Fibroblast of the aortic adventitia (primary cell): ENCODE measurements around the gene FIGNL1. TPM values are rescaled to one million over a fixed set of nuclear protein-coding genes. Genes with fewer than 3 reads are reported as not detected.

Experiments
- DNase-seq: peaks from one replicate; pipeline ENCODE4 v3.0.0-alpha.2; 2010; ENCODE audit warnings: low read depth
- H3K4me3 ChIP-seq: 2 replicates; pipeline ENCODE4 v1.5.1; 2011; ENCODE audit warnings: low read depth, mild to moderate bottlenecking, control low read depth, low read length, moderate library complexity
- total RNA-seq: library from RNA; depleted of rRNA; stranded (reverse); fragments of >200 nt; gene quantifications from 2 replicates; pipeline ENCODE4 v1.2.3, GENCODE V29; 2012; ENCODE audit warnings: low replicate concordance
- TF ChIP-seq, protein P1 (sequence below): IDR thresholded peaks from 2 replicates; pipeline ENCODE4 v1.5.1; 2011; ENCODE audit warnings: mild to moderate bottlenecking, low read length, control low read depth, inconsistent platforms; ENCODE audit not compliant: insufficient read depth

The FIGNL1 gene
- 9.3 and 33.6 TPM in 2 replicates for total RNA-seq

GRCh38 chr7:50449881-50450589, at the start of gene FIGNL1:
TSS of gene FIGNL1 (minus strand) at chr7:50450350. CDS start at chr7:50447287, 3,063 bp downstream.
- H3K4me3 ChIP-seq = peak within 1 kb of the TSS; percentile 90
- DNase-seq = peak; percentile 67
- TF ChIP-seq, protein P1, sequence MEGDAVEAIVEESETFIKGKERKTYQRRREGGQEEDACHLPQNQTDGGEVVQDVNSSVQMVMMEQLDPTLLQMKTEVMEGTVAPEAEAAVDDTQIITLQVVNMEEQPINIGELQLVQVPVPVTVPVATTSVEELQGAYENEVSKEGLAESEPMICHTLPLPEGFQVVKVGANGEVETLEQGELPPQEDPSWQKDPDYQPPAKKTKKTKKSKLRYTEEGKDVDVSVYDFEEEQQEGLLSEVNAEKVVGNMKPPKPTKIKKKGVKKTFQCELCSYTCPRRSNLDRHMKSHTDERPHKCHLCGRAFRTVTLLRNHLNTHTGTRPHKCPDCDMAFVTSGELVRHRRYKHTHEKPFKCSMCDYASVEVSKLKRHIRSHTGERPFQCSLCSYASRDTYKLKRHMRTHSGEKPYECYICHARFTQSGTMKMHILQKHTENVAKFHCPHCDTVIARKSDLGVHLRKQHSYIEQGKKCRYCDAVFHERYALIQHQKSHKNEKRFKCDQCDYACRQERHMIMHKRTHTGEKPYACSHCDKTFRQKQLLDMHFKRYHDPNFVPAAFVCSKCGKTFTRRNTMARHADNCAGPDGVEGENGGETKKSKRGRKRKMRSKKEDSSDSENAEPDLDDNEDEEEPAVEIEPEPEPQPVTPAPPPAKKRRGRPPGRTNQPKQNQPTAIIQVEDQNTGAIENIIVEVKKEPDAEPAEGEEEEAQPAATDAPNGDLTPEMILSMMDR = no peak

DNA sequence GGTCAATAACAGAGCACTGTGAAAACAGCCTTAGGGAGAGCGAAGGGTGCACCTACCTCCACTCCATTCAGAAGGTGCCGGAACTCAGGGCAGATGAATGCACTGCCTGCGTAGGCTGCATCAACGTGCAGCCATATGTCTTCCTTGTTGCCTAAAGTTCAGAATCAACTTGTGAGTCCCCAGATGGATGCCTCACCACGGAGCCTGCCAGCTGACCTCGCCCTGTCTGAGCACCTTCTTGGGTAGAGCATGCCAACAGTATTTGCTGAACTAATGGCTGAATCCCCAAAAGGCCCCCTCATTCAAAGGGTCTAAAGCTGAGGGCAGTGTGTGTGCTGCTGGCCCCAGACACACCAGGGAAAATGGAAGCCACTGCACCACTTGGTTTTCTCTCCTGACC, 48.9 kb upstream of the FIGNL1 start:
- no peak for DNase-seq
- TF ChIP-seq, protein P1 = no peak
- H3K4me3 ChIP-seq = no peak overlapping the region

GRCh38 chr7:50497968-50498367, 47.8 kb upstream of the FIGNL1 start:
- TF ChIP-seq, protein P1 = no peak
- H3K4me3 ChIP-seq = no peak overlapping the region
- peak; percentile 76 for DNase-seq

DNA sequence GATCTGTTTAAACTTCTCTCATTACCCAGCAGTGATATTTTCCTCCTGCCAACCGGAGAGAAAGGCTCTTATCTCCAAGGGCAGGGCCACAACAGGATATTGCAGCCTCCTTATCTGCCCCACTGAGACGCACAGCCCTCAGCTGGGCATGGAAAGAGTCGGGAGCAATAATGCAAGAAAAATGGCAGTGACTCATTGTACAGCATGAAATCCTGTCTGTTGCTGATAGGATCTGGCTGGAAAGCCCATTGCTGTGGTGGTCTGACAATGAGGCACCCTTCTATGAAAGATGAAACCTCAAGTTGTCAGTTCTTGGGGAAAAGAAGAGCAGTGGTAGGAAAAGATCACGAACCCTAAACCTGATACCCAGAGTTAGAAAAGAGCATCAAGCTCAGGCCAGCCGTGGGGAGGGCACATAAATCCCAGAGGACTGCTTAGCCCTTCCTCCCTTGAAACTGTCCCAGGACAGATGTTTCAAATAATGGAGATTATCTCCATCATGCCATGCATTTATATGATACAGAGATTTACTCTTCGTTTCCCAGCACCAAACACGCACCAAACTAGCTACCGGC, 47.0 kb upstream of the FIGNL1 start:
- peak; percentile 75 for DNase-seq
- TF ChIP-seq, protein P1 = no peak
- no peak overlapping the region for H3K4me3 ChIP-seq

DNA sequence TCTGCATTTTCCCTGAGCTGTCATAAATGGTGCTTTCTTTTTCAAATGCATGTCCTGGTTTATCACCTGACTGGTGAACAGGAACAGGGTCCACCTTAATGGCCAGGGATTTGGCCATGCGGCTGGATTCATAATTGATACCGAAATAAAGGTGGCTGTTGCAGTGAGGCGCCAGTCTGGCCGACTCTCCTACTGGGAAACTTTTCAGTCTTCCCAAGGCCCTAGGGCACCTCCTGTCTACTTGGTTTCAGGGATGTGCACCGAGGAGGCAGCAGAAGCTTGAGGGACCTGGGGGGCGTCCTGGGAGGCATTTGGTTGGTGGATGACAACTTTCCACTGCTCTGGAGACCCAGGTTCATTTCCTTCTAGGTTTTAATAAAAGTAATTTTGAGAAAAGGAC, 46.4 kb upstream of the FIGNL1 start:
- DNase-seq = no peak
- TF ChIP-seq, protein P1 = no peak
- H3K4me3 ChIP-seq = no peak overlapping the region

GRCh38 chr7:50495746-50496145, 45.6 kb upstream of the FIGNL1 start:
- no peak for DNase-seq
- no peak overlapping the region for H3K4me3 ChIP-seq
- TF ChIP-seq, protein P1 = no peak
